ENCODE results near the gene TNS1. TPM values are rescaled to one million over a fixed set of nuclear protein-coding genes. Genes with fewer than 3 reads are reported as not detected.

TNS1 gene
- total and polyA plus RNA-seq, 2 donors from 2014 or later = 44.8 to 471 TPM

DNA sequence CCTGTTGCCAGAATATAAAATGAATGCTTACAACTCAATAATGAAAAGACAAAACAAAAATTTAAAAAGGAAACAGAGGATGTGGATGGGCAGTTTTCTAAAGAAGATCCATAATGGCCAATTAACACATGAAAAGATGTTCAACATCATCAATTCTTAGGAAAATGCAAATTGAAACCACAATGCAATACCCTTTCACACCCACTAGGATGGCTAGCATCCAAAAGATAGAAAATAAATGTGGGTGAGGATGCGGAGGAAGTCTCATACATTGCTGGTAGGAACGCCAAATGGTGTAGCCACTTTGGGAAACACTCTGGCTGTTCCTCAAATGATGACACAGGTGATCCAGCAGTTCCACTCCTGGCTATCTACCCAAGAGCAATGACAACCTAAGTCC, 130.5 kb downstream of the TNS1 start:
- Histone ChIP-seq H3K4me1 (ENCODE audit: control insufficient read depth in 2 of 3, insufficient read depth in 2 of 3, low read depth in 1 of 3, low read length in 3 of 3) (peaks cover 0 to 26% (median 21%) of the 10 kb centered on the region in 3 donors), H3K9ac (ENCODE audit: low read length in 3 of 3) (no peak overlapping the region), H3K4me3 (ENCODE audit: low read length in 3 of 3) (no peak overlapping the region), H3K36me3 (ENCODE audit: control insufficient read depth in 2 of 3, insufficient read depth in 3 of 3, low read length in 3 of 3) (peaks cover 2 to 94% (median 62%) of the 10 kb centered on the region in 3 donors), H3K9me3 (ENCODE audit: control insufficient read depth in 2 of 3, insufficient read depth in 1 of 3, low read length in 3 of 3) (no peaks in the 10 kb centered on the region), H3K27me3 (ENCODE audit: control insufficient read depth, insufficient read depth, low read length) (no peaks in the 10 kb centered on the region), H3K27ac (ENCODE audit: low read depth in 2 of 2, low read length in 2 of 2) (no peak overlapping the region)
- TF ChIP-seq CTCF (IDR thresholded peaks at IDR 0.05; ENCODE audit: borderline replicate concordance, extremely low read depth, insufficient read depth) = no peak
- FAIRE-seq (no peak), DNase-seq (no peak)
- intact Hi-C loops (cut with DNase I) = no loop called here

GRCh38 chr2:217870528-217871011, 132.2 kb downstream of the TNS1 start:
- Histone ChIP-seq H3K4me1 (ENCODE audit: control insufficient read depth in 2 of 3, insufficient read depth in 2 of 3, low read depth in 1 of 3, low read length in 3 of 3) (peaks cover 0 to 23% (median 21%) of the 10 kb centered on the region in 3 donors), H3K27me3 (ENCODE audit: control insufficient read depth, insufficient read depth, low read length) (no peaks in the 10 kb centered on the region), H3K36me3 (ENCODE audit: control insufficient read depth in 2 of 3, insufficient read depth in 3 of 3, low read length in 3 of 3) (peaks cover 0 to 92% (median 59%) of the 10 kb centered on the region in 3 donors), H3K9me3 (ENCODE audit: control insufficient read depth in 2 of 3, insufficient read depth in 1 of 3, low read length in 3 of 3) (no peaks in the 10 kb centered on the region), H3K27ac (ENCODE audit: low read depth in 2 of 2, low read length in 2 of 2) (peak overlapping the region in 1 of 2 donors; percentile 1), H3K9ac (ENCODE audit: low read length in 3 of 3) (no peak overlapping the region), H3K4me3 (ENCODE audit: low read length in 3 of 3) (no peak overlapping the region)
- FAIRE-seq (no peak), DNase-seq (peak in 2 of 5 donors; percentile 42 to 48)
- intact Hi-C loops (cut with DNase I) = no loop called here
- TF ChIP-seq CTCF (IDR thresholded peaks at IDR 0.05; ENCODE audit: borderline replicate concordance, extremely low read depth, insufficient read depth) = no peak

GRCh38 chr2:217868911-217869334, 133.9 kb downstream of the TNS1 start:
- no peak overlapping the region for H3K4me3 ChIP-seq (ENCODE audit: low read length in 3 of 3)
- no peaks in the 10 kb centered on the region for H3K9me3 ChIP-seq (ENCODE audit: control insufficient read depth in 2 of 3, insufficient read depth in 1 of 3, low read length in 3 of 3)
- intact Hi-C loops (cut with DNase I) = no loop called here
- H3K4me1 ChIP-seq (ENCODE audit: control insufficient read depth in 2 of 3, insufficient read depth in 2 of 3, low read depth in 1 of 3, low read length in 3 of 3) = peaks cover 0 to 32% (median 26%) of the 10 kb centered on the region in 3 donors
- no peak overlapping the region for H3K9ac ChIP-seq (ENCODE audit: low read length in 3 of 3)
- peak overlapping the region in 1 of 2 donors; percentile 49 for H3K27ac ChIP-seq (ENCODE audit: low read depth in 2 of 2, low read length in 2 of 2)
- no peaks in the 10 kb centered on the region for H3K27me3 ChIP-seq (ENCODE audit: control insufficient read depth, insufficient read depth, low read length)
- no peak for FAIRE-seq
- no peak for TF ChIP-seq CTCF (IDR thresholded peaks at IDR 0.05; ENCODE audit: borderline replicate concordance, extremely low read depth, insufficient read depth)
- DNase-seq = no peak
- H3K36me3 ChIP-seq (ENCODE audit: control insufficient read depth in 2 of 3, insufficient read depth in 3 of 3, low read length in 3 of 3) = peaks cover 3 to 92% (median 60%) of the 10 kb centered on the region in 3 donors
